T-helper 2 cell treated with Interferon-gamma antibody and Interleukin-4, amounts not matched to agents 5 μg/mL and 100 μg/mL, for 36 hours (primary cell): ENCODE data around the gene SYTL2.

Experiments used
- DNase-seq: peaks from one replicate; pipeline ENCODE4 v3.0.0; 2021; ENCODE audit warnings: low spot score
- H3K27ac Mint-ChIP-seq: one replicate; pipeline ENCODE4 v1.8.0; 2021; ENCODE audit warnings: mild to moderate bottlenecking, mixed read lengths
- H3K27me3 Mint-ChIP-seq: one replicate; pipeline ENCODE4 v1.8.0; 2021; ENCODE audit warnings: low read depth, mixed read lengths
- H3K36me3 Mint-ChIP-seq: one replicate; pipeline ENCODE4 v1.8.0; 2021; ENCODE audit warnings: low read depth, mixed read lengths
- H3K4me1 Mint-ChIP-seq: one replicate; pipeline ENCODE4 v1.8.0; 2021; ENCODE audit warnings: low read depth, mixed read lengths
- H3K4me3 Mint-ChIP-seq: one replicate; pipeline ENCODE4 v1.8.0; 2022; ENCODE audit warnings: mild to moderate bottlenecking, moderate library complexity, mixed read lengths
- H3K9me3 Mint-ChIP-seq: one replicate; pipeline ENCODE4 v1.8.0; 2021; ENCODE audit warnings: mixed read lengths

SYTL2 gene

DNA sequence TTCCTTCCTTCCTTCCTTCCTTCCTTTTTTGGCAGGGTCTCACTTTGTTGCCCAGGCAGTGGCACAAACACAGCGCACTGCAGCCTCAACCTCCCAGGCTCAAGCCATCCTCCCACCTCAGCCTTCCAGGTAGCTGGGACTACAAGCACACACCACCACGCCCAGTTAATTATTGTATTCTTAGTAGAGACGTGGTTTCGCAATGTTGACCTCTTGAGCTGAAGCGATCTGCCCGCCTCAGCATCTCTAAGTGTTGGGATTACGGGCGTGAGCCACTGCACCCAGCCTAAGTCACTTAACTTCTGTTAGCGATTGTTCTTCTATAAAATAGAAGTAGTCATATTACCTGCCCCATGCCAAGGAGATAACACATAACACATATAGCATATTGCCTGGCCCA lies 2.8 kb upstream of the SYTL2 start:
- no peaks in the 10 kb centered on the region for H3K9me3 Mint-ChIP-seq
- peaks cover 9% of the 10 kb centered on the region for H3K27me3 Mint-ChIP-seq
- peaks cover 37% of the 10 kb centered on the region for H3K4me1 Mint-ChIP-seq
- no peaks in the 10 kb centered on the region for H3K36me3 Mint-ChIP-seq
- H3K4me3 Mint-ChIP-seq = no peak overlapping the region
- DNase-seq = no peak
- no peak overlapping the region for H3K27ac Mint-ChIP-seq

DNA sequence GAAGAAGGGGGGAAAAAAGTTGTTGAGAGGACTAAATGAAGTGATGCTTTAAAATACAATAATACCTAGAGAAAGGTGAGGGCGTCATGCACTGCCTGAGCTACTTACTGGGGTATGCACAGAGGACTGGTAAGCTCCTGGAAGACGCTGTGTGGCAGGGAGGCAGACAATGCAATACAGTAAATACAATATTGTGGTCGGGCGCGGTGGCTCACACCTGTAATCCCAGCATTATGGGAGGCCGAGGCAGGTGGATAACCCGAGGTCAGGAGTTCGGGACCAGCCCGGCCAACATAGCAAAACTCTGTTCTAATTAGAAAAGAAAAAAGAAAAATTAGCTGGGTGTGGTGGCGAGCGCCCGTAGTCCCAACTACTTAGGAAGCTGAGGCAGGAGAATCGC lies 683 bp upstream of the SYTL2 start:
- Mint-ChIP-seq H3K4me3 (peak overlapping the region; percentile 78), H3K36me3 (no peaks in the 10 kb centered on the region), H3K4me1 (peaks cover 42% of the 10 kb centered on the region), H3K27me3 (peaks cover 9% of the 10 kb centered on the region), H3K9me3 (no peaks in the 10 kb centered on the region), H3K27ac (no peak overlapping the region)
- no peak for DNase-seq

DNA sequence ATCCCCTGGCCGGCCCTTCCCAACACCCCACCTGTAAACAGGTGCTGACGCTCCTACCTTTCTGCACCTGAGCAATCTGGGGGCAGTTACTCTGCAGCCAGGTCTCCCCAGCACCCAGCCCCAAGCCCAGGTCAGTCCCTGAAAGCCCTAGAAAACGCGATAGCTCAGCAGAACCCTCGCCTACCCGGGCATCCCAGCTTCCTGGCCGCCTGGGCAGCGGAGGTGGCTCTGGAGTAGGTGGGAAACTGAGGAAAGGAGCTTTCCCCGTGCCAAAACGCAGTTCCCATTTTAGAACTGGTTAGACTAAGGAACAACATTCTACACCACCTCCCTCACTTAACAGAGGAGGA lies 445 bp downstream of the SYTL2 start:
- Mint-ChIP-seq H3K4me3 (peak overlapping the region; percentile 89), H3K27me3 (peaks cover 9% of the 10 kb centered on the region), H3K27ac (peak overlapping the region; percentile 53), H3K9me3 (no peaks in the 10 kb centered on the region), H3K4me1 (peaks cover 42% of the 10 kb centered on the region), H3K36me3 (no peaks in the 10 kb centered on the region)
- DNase-seq = no peak

DNA sequence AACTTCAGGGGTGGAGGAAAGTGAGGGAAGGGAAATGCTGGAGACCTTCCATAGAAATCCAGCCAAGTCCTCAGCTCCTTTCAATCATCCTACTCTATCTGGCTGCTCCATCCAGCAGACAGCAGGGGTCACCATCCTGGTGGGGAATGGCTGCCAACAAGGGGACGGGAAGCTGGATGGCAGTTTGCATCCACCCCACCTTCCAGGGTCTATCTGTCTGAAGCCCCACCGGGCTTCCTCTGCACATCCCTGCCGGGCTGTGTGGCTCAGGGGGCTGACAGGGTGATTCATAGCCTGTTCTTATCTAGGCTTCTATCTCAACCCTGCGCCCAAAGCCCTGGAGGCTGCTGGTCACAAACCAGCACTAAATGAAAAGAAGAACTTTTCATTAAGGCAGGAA lies 1.1 kb downstream of the SYTL2 start:
- DNase-seq = no peak
- H3K4me3 Mint-ChIP-seq = peak overlapping the region; percentile 89
- peak overlapping the region; percentile 53 for H3K27ac Mint-ChIP-seq
- H3K4me1 Mint-ChIP-seq = peaks cover 40% of the 10 kb centered on the region
- no peaks in the 10 kb centered on the region for H3K9me3 Mint-ChIP-seq
- peaks cover 3% of the 10 kb centered on the region for H3K36me3 Mint-ChIP-seq
- peaks cover 12% of the 10 kb centered on the region for H3K27me3 Mint-ChIP-seq

DNA sequence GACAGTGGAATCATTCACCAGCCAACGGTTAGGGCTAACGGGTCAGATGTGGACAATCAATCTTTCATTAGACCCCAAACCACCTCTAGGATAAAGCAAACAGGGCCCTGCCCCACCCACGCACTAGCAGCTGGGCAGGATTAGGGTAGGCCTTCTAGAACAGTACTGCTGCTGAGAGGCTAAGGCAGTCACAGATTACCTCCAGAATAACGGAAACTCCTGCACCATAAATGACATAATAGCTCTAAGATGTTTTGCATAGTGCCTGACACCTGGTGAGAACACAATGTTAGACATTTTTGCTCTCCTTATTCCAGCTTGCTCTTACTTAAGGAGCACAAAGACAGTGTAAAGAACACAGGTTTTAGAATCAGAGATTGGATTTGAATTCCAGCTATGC lies 1.8 kb downstream of the SYTL2 start:
- peaks cover 3% of the 10 kb centered on the region for H3K36me3 Mint-ChIP-seq
- peaks cover 40% of the 10 kb centered on the region for H3K4me1 Mint-ChIP-seq
- peaks cover 12% of the 10 kb centered on the region for H3K27me3 Mint-ChIP-seq
- H3K27ac Mint-ChIP-seq = no peak overlapping the region
- no peaks in the 10 kb centered on the region for H3K9me3 Mint-ChIP-seq
- H3K4me3 Mint-ChIP-seq = peak overlapping the region; percentile 89
- no peak for DNase-seq

DNA sequence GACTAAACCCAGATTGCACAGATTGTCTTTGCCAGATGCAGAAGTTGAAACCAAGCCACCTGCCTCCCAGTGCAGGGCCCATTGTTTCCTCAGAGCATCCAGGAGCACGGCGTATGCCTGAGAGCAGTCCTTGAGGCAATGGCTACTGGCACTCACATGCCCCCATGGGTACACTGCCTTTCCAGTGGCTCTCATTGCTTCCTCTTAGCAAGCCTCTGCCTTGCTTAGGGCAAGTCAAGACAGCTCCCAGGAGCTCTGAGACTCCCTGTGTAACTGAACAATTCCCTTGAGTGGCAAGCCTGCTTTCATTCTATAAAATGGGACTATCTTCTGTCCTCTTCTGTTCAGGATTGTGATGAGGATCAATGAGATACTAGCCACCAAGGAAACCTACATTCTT lies 4.1 kb downstream of the SYTL2 start:
- Mint-ChIP-seq H3K27me3 (peaks cover 3% of the 10 kb centered on the region), H3K36me3 (peaks cover 4% of the 10 kb centered on the region), H3K9me3 (no peaks in the 10 kb centered on the region), H3K4me3 (no peak overlapping the region), H3K4me1 (peaks cover 38% of the 10 kb centered on the region), H3K27ac (no peak overlapping the region)
- no peak for DNase-seq

DNA sequence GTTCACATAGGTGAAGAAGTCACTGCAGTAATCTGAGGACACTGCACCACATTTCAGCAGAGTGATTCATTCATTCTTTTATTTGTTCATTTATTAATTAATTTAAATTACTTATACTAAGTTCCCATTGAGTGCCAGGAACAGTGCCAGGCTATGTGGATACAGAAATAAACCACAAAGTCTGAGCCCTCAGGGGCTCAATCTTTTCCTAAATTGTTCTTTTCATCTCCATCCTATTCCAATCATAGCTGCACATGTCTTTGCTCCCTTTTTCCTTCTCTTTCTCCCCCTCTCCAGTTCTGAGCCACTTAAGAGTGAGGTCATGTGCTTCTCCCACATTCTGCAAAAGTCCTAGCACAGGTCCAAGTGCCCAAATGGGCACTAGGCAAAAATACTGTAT lies 4.9 kb downstream of the SYTL2 start:
- Mint-ChIP-seq H3K4me3 (no peak overlapping the region), H3K27ac (no peak overlapping the region), H3K27me3 (peaks cover 3% of the 10 kb centered on the region), H3K36me3 (peaks cover 7% of the 10 kb centered on the region), H3K4me1 (peaks cover 38% of the 10 kb centered on the region), H3K9me3 (peaks cover 6% of the 10 kb centered on the region)
- no peak for DNase-seq

DNA sequence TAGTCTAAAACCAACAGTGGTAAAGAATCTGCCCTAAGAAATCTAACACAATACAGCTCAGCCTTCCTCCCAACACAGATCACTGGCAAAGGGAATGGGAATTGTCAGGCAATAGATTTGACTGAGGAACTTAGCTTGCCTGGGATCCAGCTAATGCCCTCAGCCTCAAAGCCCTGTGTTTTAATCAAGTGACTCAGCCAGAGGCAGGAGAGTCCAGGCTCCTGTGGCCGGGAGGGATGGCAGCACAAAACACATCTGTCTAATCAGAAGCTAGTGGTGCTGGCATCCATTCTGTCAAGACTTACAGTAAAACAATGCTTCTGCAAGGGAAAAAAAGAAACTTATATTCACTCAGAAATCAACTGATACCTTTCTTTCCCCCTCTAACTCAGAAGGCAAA lies 5.6 kb downstream of the SYTL2 start:
- Mint-ChIP-seq H3K36me3 (peaks cover 13% of the 10 kb centered on the region), H3K27me3 (peaks cover 3% of the 10 kb centered on the region), H3K9me3 (peaks cover 12% of the 10 kb centered on the region), H3K27ac (no peak overlapping the region), H3K4me1 (peaks cover 40% of the 10 kb centered on the region), H3K4me3 (no peak overlapping the region)
- no peak for DNase-seq

DNA sequence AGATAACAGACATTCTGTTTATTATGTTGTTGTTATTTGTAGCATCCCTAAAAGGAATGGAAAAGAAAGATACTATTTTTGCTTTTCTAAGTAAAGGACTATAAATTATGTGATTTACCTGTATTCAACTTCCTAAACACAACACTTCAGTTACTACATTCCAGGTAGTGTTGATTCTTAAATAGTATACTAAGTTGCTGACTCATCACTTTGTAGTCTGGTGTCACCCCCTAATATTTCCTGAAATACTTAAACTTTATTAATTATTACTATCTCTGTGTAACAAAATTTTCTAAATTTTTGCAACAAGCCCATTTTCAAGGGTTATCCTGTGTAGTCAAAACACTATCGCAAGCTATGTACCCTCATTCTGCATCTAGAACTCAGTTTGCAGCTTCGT lies 7.0 kb downstream of the SYTL2 start:
- no peak overlapping the region for H3K27ac Mint-ChIP-seq
- H3K27me3 Mint-ChIP-seq = peaks cover 3% of the 10 kb centered on the region
- H3K4me3 Mint-ChIP-seq = no peak overlapping the region
- H3K36me3 Mint-ChIP-seq = peaks cover 17% of the 10 kb centered on the region
- DNase-seq = no peak
- peaks cover 31% of the 10 kb centered on the region for H3K4me1 Mint-ChIP-seq
- H3K9me3 Mint-ChIP-seq = peaks cover 12% of the 10 kb centered on the region

DNA sequence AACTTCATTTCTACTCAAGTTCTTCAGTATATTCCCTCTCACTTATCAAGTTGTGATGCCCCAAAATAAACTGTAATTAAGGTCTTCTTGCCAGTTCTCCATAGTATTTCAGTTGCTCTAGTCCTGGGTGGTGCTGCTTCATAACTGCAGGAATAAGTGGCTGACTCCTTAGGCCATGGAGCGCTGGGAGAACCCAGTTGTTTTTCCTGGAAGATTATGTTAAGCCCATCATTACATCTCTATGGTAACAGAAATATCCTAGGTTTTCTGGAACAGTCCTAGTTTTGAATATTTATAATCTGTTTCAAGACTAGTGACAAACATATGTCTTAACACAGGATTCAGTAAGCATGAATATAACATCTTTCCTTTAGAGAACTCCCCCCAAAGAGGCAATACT lies 7.6 kb downstream of the SYTL2 start:
- Mint-ChIP-seq H3K9me3 (peaks cover 12% of the 10 kb centered on the region), H3K36me3 (peaks cover 17% of the 10 kb centered on the region), H3K27ac (no peak overlapping the region), H3K4me3 (no peak overlapping the region), H3K4me1 (peaks cover 28% of the 10 kb centered on the region), H3K27me3 (peaks cover 3% of the 10 kb centered on the region)
- DNase-seq = no peak

DNA sequence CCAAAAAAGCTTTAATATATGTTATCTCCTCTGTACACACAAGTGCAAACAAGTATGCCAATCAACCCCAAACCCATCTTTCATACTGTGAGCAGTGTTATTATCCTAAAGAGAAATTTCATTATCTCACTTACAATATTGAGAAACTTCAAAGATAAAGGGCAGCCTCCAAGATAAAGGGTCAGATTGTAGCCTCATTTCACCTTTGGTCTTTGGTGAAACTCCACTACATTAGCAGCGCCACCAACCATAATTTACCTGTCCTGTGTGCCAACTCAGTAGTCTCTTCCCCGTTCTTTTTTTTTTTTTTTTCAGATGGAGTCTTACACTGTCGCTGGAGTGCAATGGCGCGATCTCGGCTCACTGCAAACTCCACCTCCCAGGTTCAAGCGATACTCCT lies 9.4 kb downstream of the SYTL2 start:
- no peak for DNase-seq
- H3K36me3 Mint-ChIP-seq = peaks cover 17% of the 10 kb centered on the region

DNA sequence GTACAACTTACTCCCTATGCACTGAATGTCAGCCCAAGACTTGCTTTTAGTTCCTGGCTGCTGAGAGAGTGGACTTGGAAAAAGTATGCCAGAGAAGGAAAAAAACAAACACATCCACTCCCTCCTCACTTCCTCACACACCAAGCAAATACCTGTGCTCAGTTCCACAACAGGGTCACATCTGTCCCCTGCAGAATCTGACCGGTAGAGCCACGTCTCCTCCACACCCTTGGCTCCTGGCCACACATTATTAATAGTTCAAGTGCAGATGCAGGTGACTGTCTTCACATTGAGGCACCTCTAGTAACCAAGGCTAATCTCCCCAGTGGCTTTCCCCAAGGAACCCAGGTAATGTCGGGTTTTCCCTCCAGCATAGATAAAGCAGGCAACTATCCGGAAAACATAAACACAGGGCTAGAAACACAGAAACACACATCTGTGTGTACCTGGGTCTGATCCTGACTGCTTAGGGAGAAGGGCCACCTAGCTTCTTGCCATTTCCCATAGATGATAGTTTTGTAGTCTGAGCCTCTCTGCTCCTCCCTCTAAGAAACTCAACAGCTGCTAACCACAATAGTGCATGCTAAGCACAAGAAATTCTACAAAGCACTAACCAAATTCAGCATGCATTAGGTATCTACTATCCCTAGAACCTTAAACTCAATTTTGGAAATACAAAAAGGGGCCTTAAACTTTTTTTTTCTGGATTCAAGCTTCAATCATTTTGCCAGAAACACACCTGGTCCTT lies 10.2 kb downstream of the SYTL2 start:
- Mint-ChIP-seq H3K27me3 (peaks cover 3% of the 10 kb centered on the region), H3K4me3 (no peak overlapping the region), H3K9me3 (peaks cover 12% of the 10 kb centered on the region), H3K27ac (no peak overlapping the region), H3K36me3 (peaks cover 17% of the 10 kb centered on the region), H3K4me1 (peaks cover 23% of the 10 kb centered on the region)
- no peak for DNase-seq

More for the DNA sequence above, 9.4 kb downstream of the SYTL2 start:
- peaks cover 23% of the 10 kb centered on the region for H3K4me1 Mint-ChIP-seq
- peaks cover 12% of the 10 kb centered on the region for H3K9me3 Mint-ChIP-seq
- H3K4me3 Mint-ChIP-seq = no peak overlapping the region
- no peak overlapping the region for H3K27ac Mint-ChIP-seq
- H3K27me3 Mint-ChIP-seq = peaks cover 3% of the 10 kb centered on the region

DNA sequence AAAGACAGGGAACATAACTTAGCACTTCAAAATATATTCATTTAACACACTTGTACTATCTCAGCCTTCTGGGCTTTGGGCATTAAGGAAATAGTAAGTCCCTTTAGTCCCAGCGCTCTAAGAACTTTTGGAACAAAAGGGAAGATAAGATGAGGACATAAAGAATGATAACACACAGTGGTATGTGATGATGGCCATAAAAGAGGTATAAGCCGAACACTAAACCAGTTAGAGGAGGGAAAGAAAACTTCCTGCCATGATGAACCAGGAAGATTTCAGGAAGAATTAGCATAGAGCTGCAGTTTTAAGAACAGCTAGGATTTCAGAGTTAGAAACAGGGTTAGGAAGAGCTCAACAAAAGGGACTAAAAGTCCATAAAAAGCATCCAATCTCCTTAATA lies 11.8 kb downstream of the SYTL2 start:
- Mint-ChIP-seq H3K36me3 (peaks cover 17% of the 10 kb centered on the region), H3K27me3 (no peaks in the 10 kb centered on the region), H3K4me3 (no peak overlapping the region), H3K27ac (no peak overlapping the region), H3K4me1 (peaks cover 20% of the 10 kb centered on the region), H3K9me3 (peaks cover 12% of the 10 kb centered on the region)
- DNase-seq = no peak

DNA sequence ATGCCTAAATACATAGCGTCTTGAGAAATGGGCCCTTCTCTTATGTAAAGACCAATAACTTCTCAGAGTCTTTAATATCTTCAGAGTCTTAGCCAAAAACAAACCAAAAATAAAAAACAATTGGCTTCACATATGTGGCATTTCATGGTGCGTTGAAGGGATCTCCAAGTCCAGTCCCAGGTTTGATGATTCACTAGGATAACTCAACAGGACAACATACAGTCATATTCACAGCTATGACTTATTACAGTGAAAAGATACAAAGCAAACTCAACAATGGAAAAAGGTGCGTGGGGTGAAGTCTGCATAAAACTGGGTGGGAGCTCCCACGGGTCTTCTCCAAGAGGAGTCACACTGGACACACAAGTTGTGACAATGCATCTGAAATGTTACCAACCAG lies 12.6 kb downstream of the SYTL2 start:
- Mint-ChIP-seq H3K9me3 (peaks cover 12% of the 10 kb centered on the region), H3K36me3 (peaks cover 17% of the 10 kb centered on the region), H3K4me1 (peaks cover 20% of the 10 kb centered on the region), H3K4me3 (no peak overlapping the region), H3K27ac (no peak overlapping the region), H3K27me3 (no peaks in the 10 kb centered on the region)
- no peak for DNase-seq
